HUES64 (cell line): ENCODE data around the gene ZNF888.
A peak's percentile ranks its signal among the peaks of the same experiment; 100 is the strongest.
"Not testable (repeated sequence)": the region's sequence is repeated elsewhere in the genome, so short reads cannot be mapped to it uniquely, and the experiment has no call there.

Source experiments
- H3K27ac ChIP-seq: 2 replicates; pipeline ENCODE4 v1.7.0; 2013; ENCODE audit warnings: low read depth, low read length, inconsistent platforms
- H3K27me3 ChIP-seq: 2 replicates; pipeline ENCODE4 v1.6.1; 2013; ENCODE audit warnings: mild to moderate bottlenecking, low read length; ENCODE audit not compliant: insufficient read depth
- H3K36me3 ChIP-seq: 2 replicates; pipeline ENCODE4 v1.6.1; 2013; ENCODE audit warnings: mild to moderate bottlenecking, low read length; ENCODE audit not compliant: insufficient read depth
- H3K4me1 ChIP-seq: 2 replicates; pipeline ENCODE4 v1.6.1; 2013; ENCODE audit warnings: mild to moderate bottlenecking, low read length, moderate library complexity; ENCODE audit not compliant: insufficient read depth
- H3K4me3 ChIP-seq: 2 replicates; pipeline ENCODE4 v1.5.1; 2013; ENCODE audit warnings: mild to moderate bottlenecking, low read length, moderate library complexity
- H3K9ac ChIP-seq: 2 replicates; pipeline ENCODE4 v1.6.1; 2013; ENCODE audit warnings: mild to moderate bottlenecking, low read depth, low read length
- H3K9me3 ChIP-seq: 2 replicates; pipeline ENCODE4 v1.6.1; 2013; ENCODE audit warnings: low read depth, low read length; ENCODE audit not compliant: insufficient read depth
- WGBS: fragments of 150-250, 120-280 bp; methylation state at CpG from one replicate; pipeline ENCODE4 v1.1.7; 2013; ENCODE audit warnings: missing lambda C conversion rate; 5-methylcytosine and 5-hydroxymethylcytosine counted together

The ZNF888 gene

GRCh38 chr19:52898596-52898995, 24.6 kb downstream of the ZNF888 start:
- peaks cover 14% of the 10 kb centered on the region for H3K4me1 ChIP-seq
- H3K27me3 ChIP-seq, H3K9me3 ChIP-seq: not testable (repeated sequence)
- peak overlapping the region; percentile 65; the same call in 1 of the 2 replicates for H3K27ac ChIP-seq
- H3K4me3 ChIP-seq: peak overlapping the region; percentile 92
- peaks cover 15% of the 10 kb centered on the region for H3K36me3 ChIP-seq
- 65% methylated on average over 10 of the region's 10 CpGs for WGBS
- peak overlapping the region; percentile 0; the same call in 1 of the 2 replicates for H3K9ac ChIP-seq

GRCh38 chr19:52898101-52898500, 25.1 kb downstream of the ZNF888 start:
- Histone ChIP-seq H3K4me3 (peak overlapping the region; percentile 92), H3K4me1 (peaks cover 9% of the 10 kb centered on the region; the same call in 1 of the 2 replicates), H3K36me3 (peaks cover 20% of the 10 kb centered on the region), H3K27me3 (no peaks in the 10 kb centered on the region), H3K9ac (peak overlapping the region; percentile 0; the same call in 1 of the 2 replicates), H3K9me3 (no peaks in the 10 kb centered on the region), H3K27ac (peak overlapping the region; percentile 65; the same call in 1 of the 2 replicates)
- WGBS: 27% methylated on average over 15 of the region's 15 CpGs

GRCh38 chr19:52897138-52897935, 25.9 kb downstream of the ZNF888 start, which contains the start of gene ZNF320:
ZNF320 (minus strand) TSS chr19:52897635; CDS start chr19:52890255, 7,380 bp downstream.
- no peaks in the 10 kb centered on the region for H3K9me3 ChIP-seq
- peaks cover 24% of the 10 kb centered on the region for H3K36me3 ChIP-seq
- peaks cover 9% of the 10 kb centered on the region; the same call in 1 of the 2 replicates for H3K4me1 ChIP-seq
- H3K4me3 ChIP-seq: peak within 1 kb of the TSS; percentile 92
- no peaks in the 10 kb centered on the region for H3K27me3 ChIP-seq
- H3K27ac ChIP-seq: peak within 1 kb of the TSS; percentile 93
- 1% methylated on average over 56 of the region's 56 CpGs for WGBS
- H3K9ac ChIP-seq: peak within 1 kb of the TSS; percentile 95

DNA sequence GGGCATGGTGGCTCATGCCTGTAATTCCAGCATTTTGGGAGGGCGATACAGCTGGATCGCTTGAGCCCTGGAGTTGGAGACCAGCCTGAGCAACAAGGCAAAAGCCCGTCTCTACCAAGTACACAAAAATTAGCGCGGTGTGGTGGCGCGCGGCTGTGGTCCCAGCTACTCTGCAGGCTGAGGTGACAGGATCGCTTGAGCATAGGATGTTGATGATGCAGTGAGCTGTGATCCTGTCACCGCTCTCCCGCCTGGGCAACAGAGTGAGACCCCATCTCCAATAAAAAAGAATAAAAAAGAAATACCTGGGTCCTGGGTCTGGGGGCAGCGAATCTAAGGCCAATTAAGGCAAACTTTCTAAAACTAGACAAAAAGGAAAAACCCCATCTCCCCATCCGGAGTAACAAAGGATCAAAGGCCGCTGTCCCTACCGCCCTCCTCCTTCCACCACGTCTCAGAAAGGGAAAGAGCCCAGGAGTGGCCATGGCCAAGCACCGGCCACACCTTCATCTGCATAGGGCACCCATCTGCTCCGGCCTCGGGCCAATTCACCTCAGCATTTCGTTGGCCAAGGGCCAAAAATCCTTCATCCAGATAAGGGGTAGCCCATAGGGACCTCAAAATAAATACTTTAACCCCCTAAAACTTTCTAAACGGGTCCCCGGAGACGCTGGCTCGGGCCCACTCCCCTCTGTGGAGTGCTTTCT, 26.6 kb downstream of the ZNF888 start:
- Histone ChIP-seq H3K27ac (peak overlapping the region; percentile 93), H3K36me3 (peaks cover 31% of the 10 kb centered on the region), H3K9me3 (no peaks in the 10 kb centered on the region), H3K4me3 (peak overlapping the region; percentile 92), H3K27me3 (no peaks in the 10 kb centered on the region), H3K4me1 (peaks cover 9% of the 10 kb centered on the region; the same call in 1 of the 2 replicates), H3K9ac (peak overlapping the region; percentile 95)
- WGBS: 39% methylated on average over 22 of the region's 24 CpGs

GRCh38 chr19:52891336-52891735, 31.9 kb downstream of the ZNF888 start:
- Histone ChIP-seq H3K36me3 (peaks cover 79% of the 10 kb centered on the region), H3K27me3 (no peaks in the 10 kb centered on the region), H3K4me3 (no peak overlapping the region), H3K9ac (no peak overlapping the region), H3K4me1 (no peaks in the 10 kb centered on the region), H3K9me3 (no peaks in the 10 kb centered on the region), H3K27ac (no peak overlapping the region)
- 74% methylated on average over 4 of the region's 4 CpGs for WGBS

DNA sequence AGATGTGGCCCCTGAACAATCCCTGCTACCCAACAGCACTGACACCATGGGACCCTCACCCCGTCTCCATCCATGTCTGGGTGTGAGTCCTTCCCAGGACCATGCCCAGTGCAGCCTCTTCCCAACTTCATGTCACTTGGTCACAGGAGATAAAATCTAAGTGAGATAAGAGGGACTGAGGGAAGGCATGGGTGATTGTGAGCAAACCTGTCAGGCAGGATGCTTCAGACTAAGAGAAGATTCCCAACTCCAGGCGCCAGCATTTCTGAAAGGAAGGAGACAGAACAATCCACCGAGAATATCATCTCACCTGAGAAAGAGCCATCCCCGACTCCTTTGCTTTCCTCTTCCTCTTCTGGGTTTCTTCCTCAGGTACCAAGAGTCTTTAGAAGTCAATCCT, 33.3 kb downstream of the ZNF888 start:
- Histone ChIP-seq H3K9me3 (no peaks in the 10 kb centered on the region), H3K36me3 (peaks cover 86% of the 10 kb centered on the region), H3K27me3 (no peaks in the 10 kb centered on the region), H3K27ac (no peak overlapping the region), H3K9ac (no peak overlapping the region), H3K4me3 (no peak overlapping the region), H3K4me1 (no peaks in the 10 kb centered on the region)
- 93% methylated on average over 4 of the region's 4 CpGs for WGBS

DNA sequence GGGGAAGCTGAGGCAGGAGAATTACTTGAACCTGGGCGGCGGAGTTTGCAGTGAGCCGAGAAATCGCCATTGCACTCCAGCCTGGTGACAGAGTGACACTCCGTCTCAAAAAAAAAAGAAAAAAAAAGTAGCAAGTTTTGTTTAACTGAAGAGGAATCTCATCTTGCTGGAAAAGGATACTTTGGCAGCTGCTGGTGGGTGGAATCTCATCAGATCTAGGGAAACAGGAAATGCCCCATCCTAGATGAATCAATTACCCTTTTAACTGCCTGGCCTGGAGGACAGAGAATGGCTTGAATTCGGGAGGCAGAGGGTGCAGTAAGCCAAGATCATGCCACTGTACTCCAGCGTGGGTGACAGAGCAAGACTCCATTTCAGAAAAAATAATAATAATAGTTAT, 34.2 kb downstream of the ZNF888 start:
- Histone ChIP-seq H3K4me1 (no peaks in the 10 kb centered on the region), H3K4me3 (no peak overlapping the region), H3K27ac (no peak overlapping the region), H3K9ac (no peak overlapping the region), H3K36me3 (peaks cover 91% of the 10 kb centered on the region), H3K9me3 (no peaks in the 10 kb centered on the region), H3K27me3 (no peaks in the 10 kb centered on the region)
- WGBS: 98% methylated on average over 7 of the region's 7 CpGs

DNA sequence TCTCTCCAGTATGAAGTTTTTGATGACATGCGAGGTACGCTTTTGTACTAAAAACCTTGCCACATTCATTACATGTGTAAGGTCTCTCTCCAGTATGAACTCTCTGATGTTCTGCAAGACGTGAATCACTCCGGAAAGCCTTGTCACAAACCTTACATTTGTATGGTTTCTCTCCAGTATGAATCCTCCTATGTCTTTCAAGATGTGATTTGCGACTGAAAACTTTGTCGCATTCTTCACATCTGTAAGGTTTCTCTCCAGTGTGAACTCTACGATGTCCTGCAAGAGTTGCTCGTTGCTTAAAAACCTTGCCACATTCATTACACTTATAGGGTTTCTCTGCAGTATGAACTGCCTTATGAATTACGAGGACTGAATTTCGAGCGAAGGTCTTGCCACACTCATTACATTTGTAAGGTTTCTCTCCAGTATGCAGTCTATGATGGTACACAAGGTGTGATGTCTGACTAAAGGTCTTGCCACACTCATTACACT, 42.3 kb downstream of the ZNF888 start:
- H3K9ac ChIP-seq: no peak overlapping the region
- H3K9me3 ChIP-seq: peaks cover 13% of the 10 kb centered on the region; the same call in 1 of the 2 replicates
- H3K4me3 ChIP-seq: no peak overlapping the region
- H3K27me3 ChIP-seq: no peaks in the 10 kb centered on the region
- peaks cover 83% of the 10 kb centered on the region for H3K36me3 ChIP-seq
- 93% methylated on average over 11 of the region's 11 CpGs for WGBS
- no peak overlapping the region for H3K27ac ChIP-seq
- no peaks in the 10 kb centered on the region for H3K4me1 ChIP-seq

- not testable (repeated sequence) for H3K4me1 ChIP-seq, H3K4me3 ChIP-seq, H3K27me3 ChIP-seq, H3K27ac ChIP-seq, H3K36me3 ChIP-seq, H3K9ac ChIP-seq, H3K9me3 ChIP-seq
- WGBS: 90% methylated on average over 6 of the region's 6 CpGs
These were observed 50.2 kb downstream of the ZNF888 start for GRCh38 chr19:52872996-52873395.

DNA sequence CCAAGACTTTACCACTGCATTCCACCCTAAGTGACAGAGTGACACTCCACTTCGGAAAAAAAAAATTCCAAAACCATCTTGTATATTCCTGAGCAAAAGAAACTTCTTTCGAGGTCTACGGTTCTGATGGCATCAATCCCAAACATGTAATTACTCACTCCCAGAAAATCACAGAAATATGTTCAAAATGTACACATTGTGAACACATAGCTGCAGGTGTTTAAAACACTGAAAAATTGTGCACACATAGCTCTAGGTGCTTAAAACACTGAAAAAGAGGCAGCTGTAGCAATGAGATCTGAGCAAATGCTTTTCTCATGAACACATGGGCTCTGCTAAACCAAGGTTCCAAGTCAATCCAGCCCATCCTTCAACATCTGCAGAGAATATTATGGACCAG, 51.8 kb downstream of the ZNF888 start:
- 96% methylated on average over 3 of the region's 3 CpGs for WGBS

GRCh38 chr19:52868031-52868430, 55.2 kb downstream of the ZNF888 start:
- H3K4me1 ChIP-seq, H3K9me3 ChIP-seq, H3K36me3 ChIP-seq, H3K4me3 ChIP-seq, H3K9ac ChIP-seq, H3K27ac ChIP-seq, H3K27me3 ChIP-seq: not testable (repeated sequence)
- 97% methylated on average over 11 of the region's 11 CpGs for WGBS

More for the DNA sequence above, 51.8 kb downstream of the ZNF888 start:
- Histone ChIP-seq H3K9me3 (no peaks in the 10 kb centered on the region), H3K36me3 (no peaks in the 10 kb centered on the region), H3K4me1 (no peaks in the 10 kb centered on the region), H3K4me3 (no peak overlapping the region), H3K27me3 (no peaks in the 10 kb centered on the region), H3K9ac (no peak overlapping the region), H3K27ac (no peak overlapping the region)
